Right lobe of liver (tissue), 4 donors: ENCODE measurements around the gene BFSP1.

Experiments
- POLR2A ChIP-seq: fragments of 450-650 bp; IDR thresholded peaks from one replicate; pipeline ENCODE4 v1.6.1; 2017; ENCODE audit warnings: antibody characterized with exemption, mild to moderate bottlenecking
- TF ChIP-seq, protein P1 (sequence below), 4 donors: fragments of 200-600 bp in 3 of 4; fragments of 450-650 bp in 1 of 4; IDR thresholded peaks; one replicate each; pipeline versions ENCODE4 v1.5.1 to v1.8.0; 2016 to 2022; ENCODE audit warnings: antibody characterized with exemption in 4 of 4, mild to moderate bottlenecking in 2 of 4
- donor health status: DM: no; HTN: no; CAD: no.
- donor health status: DM: no; HTN: no; CAD: no.
- donor health status: DM: no; HTN: yes; CAD: no.

DNA sequence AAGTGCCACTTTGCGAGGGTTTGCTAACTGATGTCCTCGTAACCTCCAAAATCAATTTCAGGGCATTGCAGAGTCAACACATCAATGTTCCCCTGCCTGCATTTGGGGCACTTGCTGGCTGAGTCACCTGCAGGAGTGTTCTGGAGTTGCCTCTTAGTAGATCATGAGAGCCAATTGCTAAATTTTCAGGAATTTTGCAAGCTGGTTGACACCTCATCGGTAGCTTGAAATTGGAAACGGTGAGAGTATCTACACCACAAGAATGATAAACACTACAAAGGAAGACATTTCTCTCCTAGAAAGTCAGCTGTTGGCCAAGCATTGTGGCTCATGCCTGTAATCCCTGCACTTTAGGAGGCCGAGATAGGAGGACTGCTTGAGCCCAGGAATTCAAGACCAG, 10.8 kb upstream of the BFSP1 start:
- TF ChIP-seq POLR2A, result no peak
- TF ChIP-seq, protein P1, sequence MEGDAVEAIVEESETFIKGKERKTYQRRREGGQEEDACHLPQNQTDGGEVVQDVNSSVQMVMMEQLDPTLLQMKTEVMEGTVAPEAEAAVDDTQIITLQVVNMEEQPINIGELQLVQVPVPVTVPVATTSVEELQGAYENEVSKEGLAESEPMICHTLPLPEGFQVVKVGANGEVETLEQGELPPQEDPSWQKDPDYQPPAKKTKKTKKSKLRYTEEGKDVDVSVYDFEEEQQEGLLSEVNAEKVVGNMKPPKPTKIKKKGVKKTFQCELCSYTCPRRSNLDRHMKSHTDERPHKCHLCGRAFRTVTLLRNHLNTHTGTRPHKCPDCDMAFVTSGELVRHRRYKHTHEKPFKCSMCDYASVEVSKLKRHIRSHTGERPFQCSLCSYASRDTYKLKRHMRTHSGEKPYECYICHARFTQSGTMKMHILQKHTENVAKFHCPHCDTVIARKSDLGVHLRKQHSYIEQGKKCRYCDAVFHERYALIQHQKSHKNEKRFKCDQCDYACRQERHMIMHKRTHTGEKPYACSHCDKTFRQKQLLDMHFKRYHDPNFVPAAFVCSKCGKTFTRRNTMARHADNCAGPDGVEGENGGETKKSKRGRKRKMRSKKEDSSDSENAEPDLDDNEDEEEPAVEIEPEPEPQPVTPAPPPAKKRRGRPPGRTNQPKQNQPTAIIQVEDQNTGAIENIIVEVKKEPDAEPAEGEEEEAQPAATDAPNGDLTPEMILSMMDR (IDR thresholded peaks at IDR 0.05), result no peak
